GM12865 (cell line): Measurements from ENCODE around the gene ZYX.
"Not testable (repeated sequence)": the region's sequence is repeated elsewhere in the genome, so short reads cannot be mapped to it uniquely, and the experiment has no call there.

Experiments
- DNase-seq: peaks from one replicate; pipeline ENCODE4 v3.0.0; 2010; ENCODE audit warnings: low read depth
- H3K4me3 ChIP-seq: 2 replicates; pipeline ENCODE4 v1.5.1; 2011; ENCODE audit warnings: mild to moderate bottlenecking, low read depth, low read length, control low read depth
- TF ChIP-seq, protein P1 (sequence below): IDR thresholded peaks from 2 replicates; pipeline ENCODE4 v1.5.1; 2011; ENCODE audit warnings: low read length, control low read depth, low read depth, inconsistent platforms; ENCODE audit not compliant: insufficient read depth; ENCODE audit errors: missing control alignments

ZYX gene

DNA sequence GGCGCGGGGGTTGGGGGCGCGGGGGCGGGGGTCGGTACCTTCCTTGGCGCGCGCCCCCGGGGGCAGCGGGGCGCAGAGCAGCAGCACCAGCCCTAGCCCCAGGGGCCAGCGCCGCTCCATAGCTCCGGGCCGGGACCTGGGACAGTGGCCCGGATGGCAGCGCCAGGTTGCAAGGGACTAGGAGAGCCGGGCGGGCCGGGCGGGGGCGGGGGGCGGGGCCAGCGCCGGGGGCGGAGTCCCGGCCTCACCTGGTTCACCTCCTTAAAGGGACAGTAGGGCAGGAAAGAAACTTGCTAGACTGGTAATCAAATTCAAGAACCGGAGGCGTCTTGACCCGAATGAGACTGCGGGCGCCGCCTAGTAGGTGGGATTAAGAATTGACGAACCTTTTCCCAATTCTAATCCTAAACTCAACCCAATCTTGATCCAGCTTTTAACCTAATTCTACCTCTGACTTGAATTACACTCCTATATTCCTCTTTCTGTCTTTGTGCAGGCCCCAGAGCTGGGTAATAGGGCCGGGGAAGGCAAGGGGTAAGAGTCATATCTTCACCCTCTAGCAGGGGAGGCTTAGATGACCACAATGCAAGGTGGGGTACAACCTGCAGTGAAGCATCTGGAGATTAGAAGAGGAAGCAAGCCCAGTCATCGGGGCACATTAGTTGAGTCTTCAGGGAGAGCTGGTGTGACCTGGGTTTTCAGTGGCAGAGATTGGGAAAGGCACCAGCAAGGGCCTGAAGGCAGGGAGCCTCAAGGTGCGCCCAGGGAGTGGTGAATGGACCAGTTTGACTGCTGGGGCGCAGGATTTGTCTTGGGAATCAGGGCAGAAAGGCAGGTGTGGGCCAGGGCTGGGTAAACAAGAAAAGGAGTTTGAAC, 27.8 kb downstream of the ZYX start, which contains the start of gene EPHA1:
EPHA1 (minus strand) TSS at position 171 of the 876 bp plus-strand sequence; CDS start at position 120, 51 bp downstream.
- H3K4me3 ChIP-seq = no peak within 1 kb of the TSS
- TF ChIP-seq, protein P1, sequence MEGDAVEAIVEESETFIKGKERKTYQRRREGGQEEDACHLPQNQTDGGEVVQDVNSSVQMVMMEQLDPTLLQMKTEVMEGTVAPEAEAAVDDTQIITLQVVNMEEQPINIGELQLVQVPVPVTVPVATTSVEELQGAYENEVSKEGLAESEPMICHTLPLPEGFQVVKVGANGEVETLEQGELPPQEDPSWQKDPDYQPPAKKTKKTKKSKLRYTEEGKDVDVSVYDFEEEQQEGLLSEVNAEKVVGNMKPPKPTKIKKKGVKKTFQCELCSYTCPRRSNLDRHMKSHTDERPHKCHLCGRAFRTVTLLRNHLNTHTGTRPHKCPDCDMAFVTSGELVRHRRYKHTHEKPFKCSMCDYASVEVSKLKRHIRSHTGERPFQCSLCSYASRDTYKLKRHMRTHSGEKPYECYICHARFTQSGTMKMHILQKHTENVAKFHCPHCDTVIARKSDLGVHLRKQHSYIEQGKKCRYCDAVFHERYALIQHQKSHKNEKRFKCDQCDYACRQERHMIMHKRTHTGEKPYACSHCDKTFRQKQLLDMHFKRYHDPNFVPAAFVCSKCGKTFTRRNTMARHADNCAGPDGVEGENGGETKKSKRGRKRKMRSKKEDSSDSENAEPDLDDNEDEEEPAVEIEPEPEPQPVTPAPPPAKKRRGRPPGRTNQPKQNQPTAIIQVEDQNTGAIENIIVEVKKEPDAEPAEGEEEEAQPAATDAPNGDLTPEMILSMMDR = no peak
- DNase-seq = no peak

GRCh38 chr7:143410521-143411004, 29.4 kb downstream of the ZYX start:
- no peak for DNase-seq
- no peak overlapping the region for H3K4me3 ChIP-seq
- TF ChIP-seq, protein P1 = no peak

DNA sequence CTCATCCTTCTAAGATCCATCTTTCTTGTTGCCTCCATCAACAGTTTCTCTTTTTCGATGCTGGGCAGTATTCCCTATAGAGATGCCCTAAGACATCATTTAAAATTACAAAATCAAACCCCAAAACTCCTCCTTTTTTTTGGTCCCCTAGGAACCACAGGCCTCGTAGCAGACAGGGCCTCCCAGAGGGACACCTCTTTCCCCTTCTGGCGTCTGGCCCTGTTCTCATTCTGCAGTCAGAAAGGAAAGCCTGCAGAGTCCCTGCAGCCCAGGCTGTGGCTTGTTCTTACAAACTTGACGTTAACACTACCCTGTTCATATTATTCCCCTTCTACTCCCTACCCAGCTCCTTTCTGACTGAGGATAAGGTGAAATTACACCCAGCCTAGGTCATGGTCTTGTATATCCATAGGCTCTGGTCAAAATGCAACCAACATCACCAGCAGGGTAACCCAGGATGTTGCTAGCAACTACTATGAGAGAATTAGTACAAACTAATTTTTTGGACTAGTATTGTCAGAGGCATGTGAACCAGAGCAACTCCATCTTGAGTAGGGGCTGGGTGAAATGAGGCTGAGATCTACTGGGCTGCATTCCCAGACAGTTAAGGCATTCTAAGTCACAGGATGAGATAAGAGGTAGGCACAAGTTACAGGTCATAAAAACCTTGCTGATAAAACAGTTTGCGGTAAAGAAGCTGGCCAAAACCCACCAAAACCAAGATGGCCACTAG, 31.0 kb downstream of the ZYX start:
- TF ChIP-seq, protein P1 = no peak
- no peak overlapping the region for H3K4me3 ChIP-seq
- no peak for DNase-seq

DNA sequence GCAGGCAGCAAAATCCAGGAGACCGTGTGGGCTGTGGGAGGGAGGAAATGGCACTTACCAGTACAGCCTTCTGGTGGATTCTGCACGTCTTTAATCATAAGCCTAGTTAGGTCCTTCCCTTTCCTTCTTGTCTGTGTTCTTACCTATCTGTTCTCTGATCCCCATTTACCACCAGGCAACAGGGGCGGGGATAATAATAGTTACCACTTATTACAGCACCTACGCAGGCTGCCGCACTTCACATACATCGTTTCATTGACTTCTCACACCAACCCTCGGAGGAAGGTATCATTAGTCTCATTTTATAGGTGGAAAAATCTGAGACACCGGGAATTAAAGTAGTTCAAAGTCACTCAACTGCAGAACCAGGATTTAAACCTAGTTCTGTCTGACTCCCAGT, 32.0 kb downstream of the ZYX start:
- TF ChIP-seq, protein P1 = no peak
- DNase-seq = no peak
- H3K4me3 ChIP-seq = no peak overlapping the region

DNA sequence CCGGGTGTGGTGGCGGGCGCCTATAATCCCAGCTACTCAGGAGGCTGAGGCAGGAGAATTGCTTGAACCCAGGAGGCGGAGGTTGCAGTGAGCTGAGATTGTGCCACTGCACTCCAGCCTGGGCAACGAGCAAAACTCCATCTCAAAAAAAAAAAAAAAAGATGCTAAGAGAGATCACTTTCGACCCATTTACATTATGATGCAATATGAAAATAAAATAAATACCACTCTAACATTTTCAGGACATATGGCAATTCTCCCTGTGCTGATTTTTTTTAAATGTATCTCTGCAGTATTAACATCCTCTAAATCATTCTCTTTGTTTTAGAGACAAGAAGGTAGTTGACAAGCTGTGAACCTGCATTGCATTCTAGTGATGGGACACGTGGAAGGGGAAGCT, 34.1 kb downstream of the ZYX start:
- H3K4me3 ChIP-seq = not testable (repeated sequence)

DNA sequence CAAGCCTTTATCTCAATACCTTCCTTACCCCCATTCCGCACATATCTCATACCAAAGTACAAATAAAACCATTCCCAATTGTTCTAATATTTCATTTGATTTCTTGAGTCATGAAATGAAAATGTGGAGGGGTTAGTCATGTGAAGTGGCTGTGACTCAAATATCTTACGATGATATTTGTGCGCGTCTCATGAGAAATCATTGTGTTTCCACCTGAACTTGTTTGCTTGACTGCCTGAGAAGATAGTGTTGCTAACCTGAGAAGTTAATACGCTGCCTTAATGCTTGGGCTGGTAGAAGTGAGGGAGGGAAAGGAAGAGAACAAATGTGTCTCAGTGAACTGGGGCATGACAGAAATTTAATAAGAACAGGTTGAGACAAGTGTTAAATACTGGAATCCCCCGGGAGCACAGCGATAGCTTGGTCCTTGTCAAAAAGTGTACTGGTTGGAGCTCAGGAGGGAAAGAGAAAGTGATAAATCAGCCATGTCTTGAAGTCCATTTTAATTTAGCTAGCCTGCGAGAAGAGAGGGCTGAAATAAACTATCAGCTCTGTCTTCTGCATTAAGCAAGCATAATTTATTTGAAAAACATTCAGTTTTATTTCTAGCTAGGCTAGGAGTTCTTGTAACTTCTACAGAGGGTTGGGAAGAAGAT, 34.7 kb downstream of the ZYX start:
- TF ChIP-seq, protein P1 = no peak
- no peak overlapping the region for H3K4me3 ChIP-seq
- no peak for DNase-seq

More for the DNA sequence above, 34.1 kb downstream of the ZYX start:
- not testable (repeated sequence) for DNase-seq
